ENCODE data around the gene ZCCHC18.

DNA sequence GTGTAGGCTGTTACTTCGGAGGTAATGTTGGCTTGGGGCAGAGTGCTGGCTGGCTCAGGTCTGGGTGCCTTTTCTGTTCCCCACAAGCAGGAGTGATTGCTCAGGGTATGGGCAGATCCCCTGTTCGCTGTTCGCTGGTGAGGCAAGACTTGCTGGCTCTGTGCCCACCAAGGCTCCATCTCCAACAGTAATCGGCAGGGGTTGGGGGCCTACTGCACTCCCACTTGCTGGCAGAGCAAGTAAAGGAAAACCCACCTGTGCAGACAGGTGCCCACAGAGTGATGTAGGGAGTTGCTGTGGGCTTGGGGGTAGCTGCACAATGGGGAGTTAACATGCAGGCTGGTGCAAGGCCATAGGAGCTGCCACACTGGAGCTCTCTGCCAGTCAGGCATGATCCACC is 28.3 kb upstream of the ZCCHC18 start:
- TF ChIP-seq, protein P1, sequence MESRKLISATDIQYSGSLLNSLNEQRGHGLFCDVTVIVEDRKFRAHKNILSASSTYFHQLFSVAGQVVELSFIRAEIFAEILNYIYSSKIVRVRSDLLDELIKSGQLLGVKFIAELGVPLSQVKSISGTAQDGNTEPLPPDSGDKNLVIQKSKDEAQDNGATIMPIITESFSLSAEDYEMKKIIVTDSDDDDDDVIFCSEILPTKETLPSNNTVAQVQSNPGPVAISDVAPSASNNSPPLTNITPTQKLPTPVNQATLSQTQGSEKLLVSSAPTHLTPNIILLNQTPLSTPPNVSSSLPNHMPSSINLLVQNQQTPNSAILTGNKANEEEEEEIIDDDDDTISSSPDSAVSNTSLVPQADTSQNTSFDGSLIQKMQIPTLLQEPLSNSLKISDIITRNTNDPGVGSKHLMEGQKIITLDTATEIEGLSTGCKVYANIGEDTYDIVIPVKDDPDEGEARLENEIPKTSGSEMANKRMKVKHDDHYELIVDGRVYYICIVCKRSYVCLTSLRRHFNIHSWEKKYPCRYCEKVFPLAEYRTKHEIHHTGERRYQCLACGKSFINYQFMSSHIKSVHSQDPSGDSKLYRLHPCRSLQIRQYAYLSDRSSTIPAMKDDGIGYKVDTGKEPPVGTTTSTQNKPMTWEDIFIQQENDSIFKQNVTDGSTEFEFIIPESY (IDR thresholded peaks at IDR 0.05; ENCODE audit: extremely low read depth, insufficient replicate concordance, low read length): no peak
- TF ChIP-seq RAD21 (IDR thresholded peaks at IDR 0.05; ENCODE audit: low read depth) (no peak), SIN3A (IDR thresholded peaks at IDR 0.05; ENCODE audit: low read depth) (no peak), POLR2A (IDR thresholded peaks at IDR 0.05; ENCODE audit: borderline replicate concordance, extremely low read depth, insufficient read depth, insufficient read length) (no peak), CEBPB (IDR thresholded peaks at IDR 0.05; ENCODE audit: low read depth) (no peak), SP1 (IDR thresholded peaks at IDR 0.05; ENCODE audit: low read depth) (no peak)
- TF ChIP-seq, protein P2, sequence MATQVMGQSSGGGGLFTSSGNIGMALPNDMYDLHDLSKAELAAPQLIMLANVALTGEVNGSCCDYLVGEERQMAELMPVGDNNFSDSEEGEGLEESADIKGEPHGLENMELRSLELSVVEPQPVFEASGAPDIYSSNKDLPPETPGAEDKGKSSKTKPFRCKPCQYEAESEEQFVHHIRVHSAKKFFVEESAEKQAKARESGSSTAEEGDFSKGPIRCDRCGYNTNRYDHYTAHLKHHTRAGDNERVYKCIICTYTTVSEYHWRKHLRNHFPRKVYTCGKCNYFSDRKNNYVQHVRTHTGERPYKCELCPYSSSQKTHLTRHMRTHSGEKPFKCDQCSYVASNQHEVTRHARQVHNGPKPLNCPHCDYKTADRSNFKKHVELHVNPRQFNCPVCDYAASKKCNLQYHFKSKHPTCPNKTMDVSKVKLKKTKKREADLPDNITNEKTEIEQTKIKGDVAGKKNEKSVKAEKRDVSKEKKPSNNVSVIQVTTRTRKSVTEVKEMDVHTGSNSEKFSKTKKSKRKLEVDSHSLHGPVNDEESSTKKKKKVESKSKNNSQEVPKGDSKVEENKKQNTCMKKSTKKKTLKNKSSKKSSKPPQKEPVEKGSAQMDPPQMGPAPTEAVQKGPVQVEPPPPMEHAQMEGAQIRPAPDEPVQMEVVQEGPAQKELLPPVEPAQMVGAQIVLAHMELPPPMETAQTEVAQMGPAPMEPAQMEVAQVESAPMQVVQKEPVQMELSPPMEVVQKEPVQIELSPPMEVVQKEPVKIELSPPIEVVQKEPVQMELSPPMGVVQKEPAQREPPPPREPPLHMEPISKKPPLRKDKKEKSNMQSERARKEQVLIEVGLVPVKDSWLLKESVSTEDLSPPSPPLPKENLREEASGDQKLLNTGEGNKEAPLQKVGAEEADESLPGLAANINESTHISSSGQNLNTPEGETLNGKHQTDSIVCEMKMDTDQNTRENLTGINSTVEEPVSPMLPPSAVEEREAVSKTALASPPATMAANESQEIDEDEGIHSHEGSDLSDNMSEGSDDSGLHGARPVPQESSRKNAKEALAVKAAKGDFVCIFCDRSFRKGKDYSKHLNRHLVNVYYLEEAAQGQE (IDR thresholded peaks at IDR 0.05; ENCODE audit: low read depth): no peak
- TF ChIP-seq, protein P3, sequence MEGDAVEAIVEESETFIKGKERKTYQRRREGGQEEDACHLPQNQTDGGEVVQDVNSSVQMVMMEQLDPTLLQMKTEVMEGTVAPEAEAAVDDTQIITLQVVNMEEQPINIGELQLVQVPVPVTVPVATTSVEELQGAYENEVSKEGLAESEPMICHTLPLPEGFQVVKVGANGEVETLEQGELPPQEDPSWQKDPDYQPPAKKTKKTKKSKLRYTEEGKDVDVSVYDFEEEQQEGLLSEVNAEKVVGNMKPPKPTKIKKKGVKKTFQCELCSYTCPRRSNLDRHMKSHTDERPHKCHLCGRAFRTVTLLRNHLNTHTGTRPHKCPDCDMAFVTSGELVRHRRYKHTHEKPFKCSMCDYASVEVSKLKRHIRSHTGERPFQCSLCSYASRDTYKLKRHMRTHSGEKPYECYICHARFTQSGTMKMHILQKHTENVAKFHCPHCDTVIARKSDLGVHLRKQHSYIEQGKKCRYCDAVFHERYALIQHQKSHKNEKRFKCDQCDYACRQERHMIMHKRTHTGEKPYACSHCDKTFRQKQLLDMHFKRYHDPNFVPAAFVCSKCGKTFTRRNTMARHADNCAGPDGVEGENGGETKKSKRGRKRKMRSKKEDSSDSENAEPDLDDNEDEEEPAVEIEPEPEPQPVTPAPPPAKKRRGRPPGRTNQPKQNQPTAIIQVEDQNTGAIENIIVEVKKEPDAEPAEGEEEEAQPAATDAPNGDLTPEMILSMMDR (IDR thresholded peaks at IDR 0.05 in 2 of 3, conservative IDR thresholded peaks at IDR 0.05 in 1 of 3; ENCODE audit: borderline replicate concordance in 1 of 3, insufficient read depth in 1 of 3, low read depth in 2 of 3, low read length in 2 of 3): no peak
- TF ChIP-seq, protein P4, sequence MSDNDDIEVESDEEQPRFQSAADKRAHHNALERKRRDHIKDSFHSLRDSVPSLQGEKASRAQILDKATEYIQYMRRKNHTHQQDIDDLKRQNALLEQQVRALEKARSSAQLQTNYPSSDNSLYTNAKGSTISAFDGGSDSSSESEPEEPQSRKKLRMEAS (IDR thresholded peaks at IDR 0.05): no peak
